Erythroblast (primary cell): ENCODE data around the gene ZSWIM8.

ENCODE experiments used
- GATA1 ChIP-seq: IDR thresholded peaks from 2 replicates; pipeline ENCODE4 v1.6.1; 2011; ENCODE audit warnings: low read depth, mild to moderate bottlenecking, control low read depth, low read length, moderate library complexity
- POLR2A ChIP-seq: IDR thresholded peaks from 2 replicates; pipeline ENCODE4 v1.6.1; 2011; ENCODE audit warnings: mild to moderate bottlenecking, low read length

GRCh38 chr10:73810735-73811465, 25.5 kb downstream of the ZSWIM8 start:
- no peak for TF ChIP-seq POLR2A
- TF ChIP-seq GATA1 = no peak
